HL-60 (cell line): ENCODE results near the gene CARMIL1.

Source experiments
- GABPA ChIP-seq: IDR thresholded peaks from 2 replicates; pipeline ENCODE4 v1.6.1; 2012; ENCODE audit warnings: low read depth
- POLR2AphosphoS5 ChIP-seq: IDR thresholded peaks from 2 replicates; pipeline ENCODE4 v1.6.1; 2012; ENCODE audit warnings: low read depth
- TF ChIP-seq, protein P1 (sequence below): IDR thresholded peaks from one replicate; pipeline ENCODE4 v1.5.1; 2011; ENCODE audit warnings: low read length, control low read depth, inconsistent platforms; ENCODE audit not compliant: insufficient read depth
- TF ChIP-seq, protein P2 (sequence below): IDR thresholded peaks from 2 replicates; pipeline ENCODE4 v1.6.1; 2012; ENCODE audit warnings: low read depth; ENCODE audit not compliant: insufficient replicate concordance

DNA sequence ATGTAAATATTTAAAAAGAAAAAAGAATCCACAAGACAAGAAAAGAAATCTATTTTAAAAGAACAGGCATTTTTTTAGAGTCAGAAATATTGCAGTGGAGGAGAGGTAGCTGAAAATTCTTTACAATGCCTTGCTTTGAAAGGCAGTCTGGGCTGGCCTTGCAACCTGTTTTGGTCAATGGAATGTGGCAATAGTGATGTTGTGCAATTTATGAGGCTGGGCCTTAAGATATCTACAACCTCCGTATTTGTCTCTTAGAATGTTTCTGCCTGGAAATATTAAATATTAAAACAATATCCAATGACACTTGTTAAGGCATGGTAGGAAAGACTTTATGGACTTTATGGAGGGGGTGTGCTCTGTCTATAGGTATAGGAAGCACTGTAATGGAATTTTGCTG is 358.0 kb downstream of the CARMIL1 start:
- TF ChIP-seq, protein P1, sequence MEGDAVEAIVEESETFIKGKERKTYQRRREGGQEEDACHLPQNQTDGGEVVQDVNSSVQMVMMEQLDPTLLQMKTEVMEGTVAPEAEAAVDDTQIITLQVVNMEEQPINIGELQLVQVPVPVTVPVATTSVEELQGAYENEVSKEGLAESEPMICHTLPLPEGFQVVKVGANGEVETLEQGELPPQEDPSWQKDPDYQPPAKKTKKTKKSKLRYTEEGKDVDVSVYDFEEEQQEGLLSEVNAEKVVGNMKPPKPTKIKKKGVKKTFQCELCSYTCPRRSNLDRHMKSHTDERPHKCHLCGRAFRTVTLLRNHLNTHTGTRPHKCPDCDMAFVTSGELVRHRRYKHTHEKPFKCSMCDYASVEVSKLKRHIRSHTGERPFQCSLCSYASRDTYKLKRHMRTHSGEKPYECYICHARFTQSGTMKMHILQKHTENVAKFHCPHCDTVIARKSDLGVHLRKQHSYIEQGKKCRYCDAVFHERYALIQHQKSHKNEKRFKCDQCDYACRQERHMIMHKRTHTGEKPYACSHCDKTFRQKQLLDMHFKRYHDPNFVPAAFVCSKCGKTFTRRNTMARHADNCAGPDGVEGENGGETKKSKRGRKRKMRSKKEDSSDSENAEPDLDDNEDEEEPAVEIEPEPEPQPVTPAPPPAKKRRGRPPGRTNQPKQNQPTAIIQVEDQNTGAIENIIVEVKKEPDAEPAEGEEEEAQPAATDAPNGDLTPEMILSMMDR: no peak
- TF ChIP-seq POLR2AphosphoS5 (no peak), GABPA (no peak)
- TF ChIP-seq, protein P2, sequence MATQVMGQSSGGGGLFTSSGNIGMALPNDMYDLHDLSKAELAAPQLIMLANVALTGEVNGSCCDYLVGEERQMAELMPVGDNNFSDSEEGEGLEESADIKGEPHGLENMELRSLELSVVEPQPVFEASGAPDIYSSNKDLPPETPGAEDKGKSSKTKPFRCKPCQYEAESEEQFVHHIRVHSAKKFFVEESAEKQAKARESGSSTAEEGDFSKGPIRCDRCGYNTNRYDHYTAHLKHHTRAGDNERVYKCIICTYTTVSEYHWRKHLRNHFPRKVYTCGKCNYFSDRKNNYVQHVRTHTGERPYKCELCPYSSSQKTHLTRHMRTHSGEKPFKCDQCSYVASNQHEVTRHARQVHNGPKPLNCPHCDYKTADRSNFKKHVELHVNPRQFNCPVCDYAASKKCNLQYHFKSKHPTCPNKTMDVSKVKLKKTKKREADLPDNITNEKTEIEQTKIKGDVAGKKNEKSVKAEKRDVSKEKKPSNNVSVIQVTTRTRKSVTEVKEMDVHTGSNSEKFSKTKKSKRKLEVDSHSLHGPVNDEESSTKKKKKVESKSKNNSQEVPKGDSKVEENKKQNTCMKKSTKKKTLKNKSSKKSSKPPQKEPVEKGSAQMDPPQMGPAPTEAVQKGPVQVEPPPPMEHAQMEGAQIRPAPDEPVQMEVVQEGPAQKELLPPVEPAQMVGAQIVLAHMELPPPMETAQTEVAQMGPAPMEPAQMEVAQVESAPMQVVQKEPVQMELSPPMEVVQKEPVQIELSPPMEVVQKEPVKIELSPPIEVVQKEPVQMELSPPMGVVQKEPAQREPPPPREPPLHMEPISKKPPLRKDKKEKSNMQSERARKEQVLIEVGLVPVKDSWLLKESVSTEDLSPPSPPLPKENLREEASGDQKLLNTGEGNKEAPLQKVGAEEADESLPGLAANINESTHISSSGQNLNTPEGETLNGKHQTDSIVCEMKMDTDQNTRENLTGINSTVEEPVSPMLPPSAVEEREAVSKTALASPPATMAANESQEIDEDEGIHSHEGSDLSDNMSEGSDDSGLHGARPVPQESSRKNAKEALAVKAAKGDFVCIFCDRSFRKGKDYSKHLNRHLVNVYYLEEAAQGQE: no peak
